ENCODE results near the gene EIF5A2.

EIF5A2 gene

DNA sequence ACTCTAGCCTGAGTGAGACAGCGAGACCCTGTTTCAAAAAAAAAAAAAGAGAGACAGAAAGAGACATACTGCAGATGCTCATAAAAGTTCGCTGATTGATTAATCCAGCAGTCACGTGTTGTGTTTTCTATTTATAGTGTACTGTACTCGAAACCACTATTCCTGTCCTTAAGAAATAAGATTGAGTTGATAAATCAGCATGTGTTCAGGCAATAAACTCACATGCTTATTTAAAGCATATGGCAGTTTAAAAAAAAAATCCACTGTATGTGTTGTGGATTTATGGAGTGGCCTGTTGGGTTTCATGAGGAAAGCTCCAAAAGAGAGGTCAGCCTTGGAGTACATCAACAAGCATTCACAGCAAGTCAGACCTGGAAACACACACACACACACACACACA, 56.1 kb downstream of the EIF5A2 start:
- no peak for DNase-seq (ENCODE audit: low spot score)

DNA sequence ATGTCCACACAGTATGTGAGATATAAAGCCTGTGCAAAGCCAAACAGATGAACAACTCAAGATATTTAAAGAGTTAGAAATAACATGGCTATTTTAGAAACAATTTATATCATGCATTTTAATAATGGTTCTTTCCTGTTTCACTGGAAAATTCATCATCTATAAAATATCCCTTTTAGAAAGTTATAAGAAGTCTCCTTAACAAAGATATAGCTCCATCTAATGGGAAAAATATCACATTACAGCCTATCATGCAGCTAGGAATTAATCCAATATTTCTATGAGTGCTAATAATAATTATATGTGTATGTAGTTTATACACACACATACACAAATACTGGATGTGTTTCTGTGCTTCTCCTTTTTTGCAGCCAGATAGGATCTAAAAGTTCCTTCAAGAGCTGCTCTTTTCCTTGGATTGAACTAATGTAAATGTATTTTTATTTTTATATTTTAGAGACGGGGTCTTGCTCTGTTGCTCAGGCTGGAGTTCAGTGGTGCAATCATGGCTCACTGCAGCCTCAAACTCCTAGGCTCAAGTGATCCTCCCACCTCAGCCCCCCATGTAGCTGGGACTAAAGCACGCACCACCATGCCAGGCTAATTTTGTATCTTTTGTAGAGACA, 60.0 kb downstream of the EIF5A2 start:
- no peak for DNase-seq (ENCODE audit: low spot score)

DNA sequence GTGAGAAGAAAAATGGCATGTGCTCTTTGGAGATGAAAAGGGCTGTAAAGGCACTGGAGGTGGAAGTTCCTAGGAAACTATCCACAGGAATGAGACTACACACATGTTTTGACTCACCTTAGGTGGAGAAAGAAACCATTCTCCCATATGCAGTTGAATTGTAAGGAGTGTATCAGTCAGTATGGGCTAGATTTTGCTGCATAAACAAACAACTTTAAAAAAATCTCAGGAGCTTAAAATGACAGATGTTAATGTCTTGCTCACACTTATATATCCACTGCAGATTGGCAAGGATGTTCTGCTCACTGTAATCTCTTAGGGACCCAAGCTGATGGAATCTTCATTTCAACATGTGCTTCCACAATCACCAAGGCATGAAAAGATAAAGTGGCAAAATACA, 64.1 kb downstream of the EIF5A2 start:
- DNase-seq (ENCODE audit: low spot score): no peak

DNA sequence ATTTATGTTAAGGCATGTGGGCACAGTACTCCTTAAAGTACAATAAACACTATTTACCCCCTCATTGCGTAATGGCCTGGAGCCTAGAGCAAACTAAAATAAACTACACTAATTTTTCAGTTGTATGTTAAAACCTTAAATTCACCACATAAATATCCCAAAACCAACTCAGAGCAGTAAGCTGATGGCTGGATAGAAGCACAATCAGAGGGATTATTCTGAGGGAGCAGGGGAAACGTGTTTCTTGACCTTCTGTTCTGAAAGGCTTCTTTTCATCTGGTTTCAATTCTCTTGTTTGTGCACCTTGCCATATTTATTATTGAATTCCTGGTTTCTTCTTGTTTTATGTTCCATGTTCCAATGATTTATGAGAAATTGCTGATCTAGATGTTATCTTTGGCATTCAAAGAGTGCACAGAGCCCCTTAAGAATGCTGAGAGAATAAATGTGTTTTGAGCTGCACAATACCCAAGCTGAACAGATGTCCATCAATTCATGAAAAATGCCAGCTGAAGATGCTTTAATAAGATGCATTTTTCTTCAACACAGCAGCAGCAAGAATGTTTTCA, 68.1 kb downstream of the EIF5A2 start:
- no peak for DNase-seq (ENCODE audit: low spot score)

DNA sequence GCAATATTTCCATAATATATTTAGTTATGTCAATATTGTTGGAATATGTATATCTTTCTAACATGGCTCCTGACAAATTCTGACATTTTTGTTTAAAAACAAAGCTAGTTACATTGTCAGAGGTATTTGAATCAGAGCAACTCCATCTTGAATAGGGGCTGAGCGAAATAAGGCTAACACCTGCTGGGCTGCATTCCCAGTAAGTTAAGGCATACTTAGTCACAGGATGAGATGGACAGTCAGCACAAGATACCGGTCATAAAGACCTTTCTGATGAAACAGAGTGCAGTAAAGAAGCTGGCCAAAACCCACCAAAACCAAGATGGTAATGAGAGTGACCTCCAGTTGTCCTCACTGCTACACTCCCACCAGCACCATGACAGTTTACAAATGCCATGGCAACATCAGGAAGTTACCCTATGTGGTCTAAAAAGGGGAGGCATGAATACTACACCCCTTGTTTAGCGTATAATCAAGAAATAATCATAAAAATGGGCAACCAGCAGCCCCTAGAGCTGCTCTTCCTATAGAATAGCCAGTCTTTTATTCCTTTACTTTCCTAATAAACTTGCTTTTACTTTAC, 68.8 kb downstream of the EIF5A2 start:
- no peak for DNase-seq (ENCODE audit: low spot score)

Data from germinal center (tissue), 1 donor.